ENCODE measurements around the gene NOS3. TPM values are rescaled to one million over a fixed set of nuclear protein-coding genes. Genes with fewer than 3 reads are reported as not detected.

NOS3 gene
- total RNA-seq, 5 donors from 2014 or later (not counting 1 experiment from before 2014, with no cell fraction given): 4.8 to 10.1 (median 5.0) TPM

GRCh38 chr7:151060416-151061212, 69.8 kb downstream of the NOS3 start:
- CTCF ChIA-PET: interaction anchor here in 1 of 2 donors (0.6 kb wide), 1 partner anchor 9 kb away, joined by 3 read pairs; no protein-coding TSS in a partner anchor
- H3K36me3 Mint-ChIP-seq: peaks cover 6% of the 10 kb centered on the region
- peak overlapping the region; percentile 82 to 90 (median 90) for H3K4me3 Mint-ChIP-seq
- H3K4me1 ChIP-seq (ENCODE audit: control insufficient read depth in 1 of 2, extremely low read depth in 1 of 2, insufficient read depth in 2 of 2, low read length in 2 of 2): peaks cover 26 to 51% of the 10 kb centered on the region in 2 experiments
- H3K9me3 ChIP-seq: no peaks in the 10 kb centered on the region
- peaks cover 0 to 17% of the 10 kb centered on the region in 2 donors for H3K36me3 ChIP-seq (ENCODE audit: control insufficient read depth in 2 of 2, extremely low read depth in 1 of 2, insufficient read depth in 1 of 2, low read length in 1 of 2)
- peak overlapping the region; percentile 57 to 85 for H3K4me3 ChIP-seq (ENCODE audit: control insufficient read depth in 1 of 2, extremely low read depth in 1 of 2, low read length in 1 of 2)
- peak in 1 of 35 experiments; percentile 14 for DNase-seq
- H3K9me3 Mint-ChIP-seq: no peaks in the 10 kb centered on the region
- WGBS (ENCODE audit: insufficient coverage): 54% methylated on average over 5 of the region's 21 CpGs
- POLR2A ChIA-PET: no interaction called here
- no peak for ATAC-seq (replicated peaks in 1 of 4)
- H3K27ac Mint-ChIP-seq: peak overlapping the region; percentile 39 to 74
- no peaks in the 10 kb centered on the region for H3K27me3 ChIP-seq (replicated peaks in 1 of 2; ENCODE audit: control insufficient read depth in 2 of 2, extremely low read depth in 1 of 2, insufficient read depth in 2 of 2, low read length in 1 of 2)
- H3K4me1 Mint-ChIP-seq: peaks cover 32 to 43% (median 41%) of the 10 kb centered on the region in 3 donors
- H3K27me3 Mint-ChIP-seq: no peaks in the 10 kb centered on the region
- H3K27ac ChIP-seq (ENCODE audit: low read length): peak overlapping the region; percentile 49

- DNase-seq (no peak), ATAC-seq (replicated peaks in 1 of 4) (no peak)
- H3K27me3 ChIP-seq (replicated peaks in 1 of 2; ENCODE audit: control insufficient read depth in 2 of 2, extremely low read depth in 1 of 2, insufficient read depth in 2 of 2, low read length in 1 of 2): no peaks in the 10 kb centered on the region
- Mint-ChIP-seq H3K27me3 (no peaks in the 10 kb centered on the region), H3K4me3 (peak overlapping the region; percentile 25 to 90 (median 47)), H3K4me1 (peaks cover 30 to 41% (median 40%) of the 10 kb centered on the region in 3 donors), H3K36me3 (peaks cover 6% of the 10 kb centered on the region), H3K27ac (peak overlapping the region in 1 of 2 donors; percentile 55), H3K9me3 (no peaks in the 10 kb centered on the region)
- peaks cover 26 to 51% of the 10 kb centered on the region in 2 experiments for H3K4me1 ChIP-seq (ENCODE audit: control insufficient read depth in 1 of 2, extremely low read depth in 1 of 2, insufficient read depth in 2 of 2, low read length in 2 of 2)
- ChIA-PET CTCF (interaction anchor here in 1 of 2 donors (0.6 kb wide), 1 partner anchor 8 kb away, joined by 3 read pairs; no protein-coding TSS in a partner anchor), POLR2A (no interaction called here)
- H3K36me3 ChIP-seq (ENCODE audit: control insufficient read depth in 2 of 2, extremely low read depth in 1 of 2, insufficient read depth in 1 of 2, low read length in 1 of 2): peaks cover under 1 to 21% of the 10 kb centered on the region in 2 donors
- no peaks in the 10 kb centered on the region for H3K9me3 ChIP-seq
- no peak overlapping the region for H3K27ac ChIP-seq (ENCODE audit: low read length)
- WGBS (ENCODE audit: insufficient coverage): 93% methylated on average over 30 of the region's 33 CpGs
- H3K4me3 ChIP-seq (ENCODE audit: control insufficient read depth in 1 of 2, extremely low read depth in 1 of 2, low read length in 1 of 2): no peak overlapping the region
Observed at GRCh38 chr7:151061213-151062110, 70.6 kb downstream of the NOS3 start.

- ChIA-PET POLR2A (no interaction called here), CTCF (no interaction called here)
- Histone ChIP-seq H3K27ac (ENCODE audit: low read length) (no peak overlapping the region), H3K9me3 (no peaks in the 10 kb centered on the region), H3K4me3 (ENCODE audit: control insufficient read depth in 1 of 2, extremely low read depth in 1 of 2, low read length in 1 of 2) (no peak overlapping the region), H3K4me1 (ENCODE audit: control insufficient read depth in 1 of 2, extremely low read depth in 1 of 2, insufficient read depth in 2 of 2, low read length in 2 of 2) (peaks cover 22 to 46% of the 10 kb centered on the region in 2 experiments), H3K27me3 (replicated peaks in 1 of 2; ENCODE audit: control insufficient read depth in 2 of 2, extremely low read depth in 1 of 2, insufficient read depth in 2 of 2, low read length in 1 of 2) (no peaks in the 10 kb centered on the region), H3K36me3 (ENCODE audit: control insufficient read depth in 2 of 2, extremely low read depth in 1 of 2, insufficient read depth in 1 of 2, low read length in 1 of 2) (peaks cover 3 to 27% of the 10 kb centered on the region in 2 donors)
- Mint-ChIP-seq H3K36me3 (peaks cover 8% of the 10 kb centered on the region), H3K4me3 (peak overlapping the region in 2 of 3 donors; percentile 47 to 90), H3K27ac (no peak overlapping the region), H3K27me3 (no peaks in the 10 kb centered on the region), H3K9me3 (no peaks in the 10 kb centered on the region), H3K4me1 (peaks cover 28 to 35% (median 34%) of the 10 kb centered on the region in 3 donors)
- DNase-seq (no peak), ATAC-seq (replicated peaks in 1 of 4) (no peak)
- 97% methylated on average over 9 of the region's 11 CpGs for WGBS (ENCODE audit: insufficient coverage)
Observed at GRCh38 chr7:151062111-151062398, 71.2 kb downstream of the NOS3 start.

- Histone ChIP-seq H3K27me3 (replicated peaks in 1 of 2; ENCODE audit: control insufficient read depth in 2 of 2, extremely low read depth in 1 of 2, insufficient read depth in 2 of 2, low read length in 1 of 2) (no peaks in the 10 kb centered on the region), H3K36me3 (ENCODE audit: control insufficient read depth in 2 of 2, extremely low read depth in 1 of 2, insufficient read depth in 1 of 2, low read length in 1 of 2) (peaks cover 5 to 33% of the 10 kb centered on the region in 2 donors), H3K4me1 (ENCODE audit: control insufficient read depth in 1 of 2, extremely low read depth in 1 of 2, insufficient read depth in 2 of 2, low read length in 2 of 2) (peaks cover 18 to 40% of the 10 kb centered on the region in 2 experiments), H3K27ac (ENCODE audit: low read length) (no peak overlapping the region), H3K4me3 (ENCODE audit: control insufficient read depth in 1 of 2, extremely low read depth in 1 of 2, low read length in 1 of 2) (no peak overlapping the region), H3K9me3 (no peaks in the 10 kb centered on the region)
- WGBS (ENCODE audit: insufficient coverage): 84% methylated on average over 17 of the region's 43 CpGs
- Mint-ChIP-seq H3K27me3 (no peaks in the 10 kb centered on the region), H3K4me1 (peaks cover 23 to 29% (median 29%) of the 10 kb centered on the region in 3 donors), H3K27ac (no peak overlapping the region), H3K36me3 (peaks cover 14% of the 10 kb centered on the region), H3K9me3 (no peaks in the 10 kb centered on the region), H3K4me3 (no peak overlapping the region)
- DNase-seq: no peak
- ATAC-seq (replicated peaks in 1 of 4): no peak
- ChIA-PET POLR2A (no interaction called here), CTCF (interaction anchor here (0.5 to 1.0 kb wide), 3 partner anchors 32 to 1137 kb away, joined by 3 to 7 read pairs (median 3); no protein-coding TSS in a partner anchor)
Observed at GRCh38 chr7:151062399-151063211, 71.8 kb downstream of the NOS3 start.

- no peak overlapping the region for H3K27ac Mint-ChIP-seq
- DNase-seq: no peak
- ChIA-PET CTCF (interaction anchor here in 1 of 2 donors (0.6 to 1.0 kb wide), 2 partner anchors 34 to 1136 kb away, joined by 3 to 7 read pairs; no protein-coding TSS in a partner anchor), POLR2A (no interaction called here)
- peaks cover 20% of the 10 kb centered on the region for H3K36me3 Mint-ChIP-seq
- H3K4me3 Mint-ChIP-seq: no peak overlapping the region
- H3K27me3 Mint-ChIP-seq: no peaks in the 10 kb centered on the region
- 95% methylated on average over 10 of the region's 11 CpGs for WGBS (ENCODE audit: insufficient coverage)
- H3K36me3 ChIP-seq (ENCODE audit: control insufficient read depth in 2 of 2, extremely low read depth in 1 of 2, insufficient read depth in 1 of 2, low read length in 1 of 2): peaks cover 10 to 36% of the 10 kb centered on the region in 2 donors
- no peaks in the 10 kb centered on the region for H3K27me3 ChIP-seq (replicated peaks in 1 of 2; ENCODE audit: control insufficient read depth in 2 of 2, extremely low read depth in 1 of 2, insufficient read depth in 2 of 2, low read length in 1 of 2)
- H3K27ac ChIP-seq (ENCODE audit: low read length): no peak overlapping the region
- H3K9me3 ChIP-seq: no peaks in the 10 kb centered on the region
- no peak overlapping the region for H3K4me3 ChIP-seq (ENCODE audit: control insufficient read depth in 1 of 2, extremely low read depth in 1 of 2, low read length in 1 of 2)
- ATAC-seq (replicated peaks in 1 of 4): no peak
- no peaks in the 10 kb centered on the region for H3K9me3 Mint-ChIP-seq
- peaks cover 21 to 28% (median 27%) of the 10 kb centered on the region in 3 donors for H3K4me1 Mint-ChIP-seq
- H3K4me1 ChIP-seq (ENCODE audit: control insufficient read depth in 1 of 2, extremely low read depth in 1 of 2, insufficient read depth in 2 of 2, low read length in 2 of 2): peaks cover 17 to 38% of the 10 kb centered on the region in 2 experiments
Observed at GRCh38 chr7:151063212-151063561, 72.4 kb downstream of the NOS3 start.

Measured in T-cell (primary cell).